GM21423 (cell line): Measurements from ENCODE around the gene MTRR.
"Not testable (repeated sequence)": the region's sequence is repeated elsewhere in the genome, so short reads cannot be mapped to it uniquely, and the experiment has no call there.

Experiments used
- ATAC-seq: cut with Tn5 transposase; IDR thresholded peaks from one replicate; pipeline ENCODE4 v1.9.1; 2021; ENCODE audit warnings: mild to moderate bottlenecking, moderate library complexity; ENCODE audit not compliant: unreplicated experiment

MTRR gene

GRCh38 chr5:7894439-7894838 is 25.5 kb downstream of the MTRR start:
- ATAC-seq, result no peak

GRCh38 chr5:7894860-7895259 is 25.9 kb downstream of the MTRR start:
- ATAC-seq, result peak; percentile 98

DNA sequence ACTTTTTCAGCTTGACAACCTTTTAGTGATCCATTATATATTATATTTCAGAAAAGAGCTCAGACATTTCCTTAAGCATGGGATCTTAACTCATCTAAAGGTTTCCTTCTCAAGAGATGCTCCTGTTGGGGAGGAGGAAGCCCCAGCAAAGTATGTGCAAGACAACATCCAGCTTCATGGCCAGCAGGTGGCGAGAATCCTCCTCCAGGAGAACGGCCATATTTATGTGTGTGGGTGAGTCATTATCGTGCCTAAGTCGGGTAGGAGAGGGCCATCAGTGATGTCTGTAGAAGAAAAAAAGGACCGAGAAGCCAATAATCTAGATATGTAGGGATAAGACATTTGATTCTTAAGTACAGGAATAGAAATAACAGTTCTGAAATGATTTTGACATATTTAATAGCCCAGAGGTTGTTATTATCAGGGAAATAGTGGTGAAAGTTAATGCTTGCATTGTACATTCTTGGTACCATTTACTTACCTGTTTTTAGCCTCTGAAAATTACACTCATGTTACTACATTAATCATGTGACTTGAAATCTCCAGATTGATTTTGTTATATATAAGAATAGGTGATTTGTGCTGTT is 28.2 kb downstream of the MTRR start:
- no peak for ATAC-seq

GRCh38 chr5:7902201-7902600 is 33.3 kb downstream of the MTRR start:
- no peak for ATAC-seq

GRCh38 chr5:7902666-7903625 is 34.0 kb downstream of the MTRR start:
- ATAC-seq, result no peak

DNA sequence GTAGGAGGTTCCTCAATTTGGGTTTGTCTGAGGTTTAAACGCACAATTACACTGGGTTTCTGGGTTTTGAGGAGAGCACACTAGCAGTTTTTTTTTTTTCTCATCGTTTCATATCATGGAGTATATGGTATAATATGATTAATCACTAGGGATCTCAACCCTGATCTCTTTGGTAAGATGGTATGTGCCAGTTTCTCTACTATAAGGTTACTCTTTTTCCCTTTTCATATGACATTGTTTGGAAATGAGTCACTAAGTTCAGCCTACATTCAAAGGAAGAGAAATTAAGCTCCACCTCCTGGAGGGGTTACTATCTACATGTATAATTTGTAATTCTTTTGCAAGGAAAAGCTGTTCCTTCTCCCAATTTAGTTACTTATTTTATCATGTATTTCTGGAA is 35.2 kb downstream of the MTRR start:
- ATAC-seq, result no peak

DNA sequence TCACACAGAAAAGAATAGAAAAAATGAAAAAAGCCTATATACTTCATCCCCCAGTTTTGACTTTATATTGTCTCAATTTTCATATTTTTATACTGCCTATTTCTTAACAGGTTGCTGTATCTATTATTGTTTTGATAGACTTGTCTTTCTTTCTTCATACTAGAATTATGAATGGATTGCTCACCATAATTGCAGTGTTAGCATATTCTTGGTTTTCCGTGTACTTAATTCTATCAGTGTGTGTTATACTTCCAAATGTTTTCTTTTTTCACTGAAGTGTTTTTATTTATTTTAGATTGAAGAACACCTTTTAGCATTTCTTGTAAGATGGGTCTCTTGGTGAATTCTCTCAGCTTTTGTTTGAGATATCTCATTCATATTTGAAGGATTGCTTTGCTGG is 38.7 kb downstream of the MTRR start:
- no peak for ATAC-seq

DNA sequence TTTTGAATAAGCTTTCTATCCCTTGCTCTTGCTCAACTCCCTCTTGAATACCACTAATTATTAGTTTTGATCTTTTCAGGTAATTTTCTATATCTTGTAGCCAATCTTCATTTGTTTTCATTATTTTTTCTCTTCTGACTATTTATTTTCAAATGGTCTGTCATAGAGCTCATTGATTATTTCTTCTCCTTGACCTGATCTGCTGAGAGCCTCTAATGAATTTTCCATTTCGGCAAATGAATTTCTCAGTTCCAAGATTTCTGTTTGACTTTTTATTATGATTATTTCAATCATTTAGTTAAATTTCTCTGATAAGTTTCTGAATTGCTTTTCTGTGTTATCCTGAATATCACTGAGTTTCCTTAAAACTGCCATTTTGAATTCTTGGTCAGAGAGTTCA is 39.4 kb downstream of the MTRR start:
- ATAC-seq, result no peak

- ATAC-seq, result peak; percentile 71
These were observed 41.9 kb downstream of the MTRR start for GRCh38 chr5:7910738-7911428.

GRCh38 chr5:7911429-7911771 is 42.5 kb downstream of the MTRR start:
- ATAC-seq, result not testable (repeated sequence)

- ATAC-seq, result no peak
These were observed 47.3 kb downstream of the MTRR start for GRCh38 chr5:7916171-7916804.

DNA sequence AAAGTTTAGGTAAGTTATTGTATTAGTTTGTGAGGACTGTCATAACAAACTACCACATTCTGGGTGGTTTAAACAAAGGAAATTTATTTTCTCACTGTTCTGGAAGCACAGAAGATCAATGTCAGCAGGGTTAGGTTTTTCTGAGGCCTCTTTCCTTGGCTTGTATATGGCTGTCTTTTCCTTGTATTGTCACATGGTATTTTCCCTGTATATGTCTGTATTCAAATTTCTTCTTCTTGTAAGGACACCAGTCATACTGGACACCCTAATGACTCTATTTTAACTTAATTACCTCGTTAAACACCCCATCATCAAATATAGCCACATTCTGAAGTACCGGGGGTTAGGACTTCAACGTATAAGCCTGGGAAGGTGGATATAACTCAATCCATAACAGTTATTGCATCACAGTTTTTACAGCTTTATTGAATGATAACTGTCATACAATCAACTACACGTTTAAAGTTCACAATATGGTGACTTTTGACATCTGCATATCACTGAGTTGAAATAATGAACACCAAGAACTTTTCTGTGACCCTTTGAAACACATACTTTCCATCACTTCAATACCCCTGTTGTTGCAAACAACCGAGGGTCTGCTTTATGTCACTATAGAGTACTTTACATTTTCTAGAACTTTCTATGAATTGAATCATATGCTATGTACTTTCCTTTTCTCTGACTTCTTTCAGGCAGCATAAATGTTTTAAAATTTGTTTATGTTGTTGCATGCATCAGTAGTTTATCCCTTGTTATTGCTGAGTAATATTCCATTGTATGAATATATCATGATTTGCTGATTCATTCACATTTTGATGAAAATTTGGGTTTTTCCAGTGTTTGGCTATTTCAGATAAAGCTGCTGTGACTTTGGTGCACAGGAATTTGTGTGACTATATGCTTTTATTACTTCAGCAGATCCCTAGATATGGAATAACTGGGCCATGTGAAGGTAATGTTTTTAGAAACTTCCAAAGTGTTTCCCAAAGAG is 48.5 kb downstream of the MTRR start:
- no peak for ATAC-seq

GRCh38 chr5:7925961-7926695 is 57.2 kb downstream of the MTRR start:
- no peak for ATAC-seq

GRCh38 chr5:7926720-7927119 is 57.8 kb downstream of the MTRR start:
- no peak for ATAC-seq

DNA sequence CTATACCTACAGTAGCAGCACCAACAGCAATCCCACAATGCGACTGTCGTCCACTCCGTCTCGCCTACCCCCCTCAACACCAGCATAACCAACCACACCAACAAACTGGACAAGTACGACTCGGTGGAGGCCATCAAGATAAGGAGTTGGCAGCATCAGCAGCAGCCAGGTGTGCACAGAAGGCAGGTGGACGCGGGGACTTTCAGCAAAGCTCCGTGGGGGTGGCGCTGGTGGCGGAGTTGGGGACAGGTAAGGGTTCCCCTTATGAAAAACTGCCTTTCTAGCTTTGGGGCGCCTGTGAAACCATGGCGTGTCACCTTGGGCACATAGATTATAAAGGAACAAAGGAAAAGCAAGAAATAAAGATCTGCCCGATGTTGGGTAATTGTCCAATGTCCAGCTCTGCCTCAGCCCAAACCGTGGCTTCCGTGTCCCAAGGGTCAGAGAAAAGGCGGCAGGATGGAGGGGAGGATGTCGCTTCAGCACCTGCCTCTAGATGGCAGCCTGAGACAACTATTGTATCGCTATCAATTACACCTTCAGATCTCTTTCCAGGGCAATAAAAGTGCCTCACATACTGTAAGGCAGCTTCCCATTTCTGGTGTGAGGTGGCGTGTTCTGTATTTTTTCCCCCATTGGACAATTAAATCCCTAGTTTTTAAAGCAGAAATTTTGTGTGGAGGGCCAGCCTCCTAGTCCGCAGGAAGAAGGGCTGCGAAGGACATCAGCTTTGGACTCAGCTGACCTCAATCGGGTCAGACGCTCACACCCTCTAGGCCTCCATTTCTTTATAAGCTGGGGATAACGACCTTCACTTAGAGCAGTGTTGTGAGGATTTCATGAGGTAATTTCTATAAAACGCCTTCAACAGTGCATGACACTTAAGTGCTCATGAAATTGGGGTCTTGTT is 58.8 kb downstream of the MTRR start:
- peak; percentile 80 for ATAC-seq

- ATAC-seq, result no peak
These were observed 61.1 kb downstream of the MTRR start for GRCh38 chr5:7930011-7930410.

- ATAC-seq, result no peak
These were observed 72.7 kb downstream of the MTRR start for GRCh38 chr5:7941692-7942091.

DNA sequence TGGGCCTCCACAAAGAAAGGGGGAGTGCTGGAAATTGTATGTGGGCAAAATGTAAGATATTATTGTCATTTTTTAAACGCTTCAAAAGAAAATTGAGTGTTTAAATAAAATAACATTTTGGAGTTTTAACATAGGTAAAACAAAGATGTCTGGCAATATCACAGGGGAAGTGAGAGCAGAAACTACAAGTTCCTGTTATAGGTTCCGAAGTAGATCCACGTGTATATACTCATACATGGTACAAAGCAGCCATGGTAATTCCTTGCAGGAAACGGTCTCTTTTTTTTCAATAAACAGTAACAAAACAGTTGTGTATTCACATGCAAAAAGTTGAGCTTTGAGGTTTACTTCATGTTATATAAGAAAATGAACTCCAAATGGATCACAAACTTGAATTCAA is 78.4 kb downstream of the MTRR start:
- ATAC-seq, result no peak
